Testis (tissue), 2 donors: Measurements from ENCODE around the gene NLN.
"Not testable (repeated sequence)": the region's sequence is repeated elsewhere in the genome, so short reads cannot be mapped to it uniquely, and the experiment has no call there.

Experiments
- CTCF ChIP-seq, 3 experiments: fragments of 450-650 bp in 2 of 3; fragments of 200-600 bp in 1 of 3; sonication (generic) in 1 of 3; IDR thresholded peaks; one replicate each; pipeline ENCODE4 v1.5.1; 2016 to 2019; ENCODE audit warnings: antibody characterized with exemption in 3 of 3, mild to moderate bottlenecking in 2 of 3, moderate library complexity in 1 of 3
- POLR2A ChIP-seq: fragments of 450-650 bp; IDR thresholded peaks from one replicate; pipeline ENCODE4 v1.6.1; 2017; ENCODE audit warnings: antibody characterized with exemption, mild to moderate bottlenecking, moderate library complexity

- not testable (repeated sequence) for TF ChIP-seq CTCF (IDR thresholded peaks at IDR 0.05); POLR2A
Observed at GRCh38 chr5:65732046-65732445, 10.0 kb downstream of the NLN start.
